GM19397 (cell line): ENCODE data around the gene IL9R.
"Not testable (repeated sequence)": the region's sequence is repeated elsewhere in the genome, so short reads cannot be mapped to it uniquely, and the experiment has no call there.

Experiments used
- ATAC-seq: cut with Tn5 transposase; IDR thresholded peaks from one replicate; pipeline ENCODE4 v1.9.1; 2021; ENCODE audit warnings: mild to moderate bottlenecking, moderate library complexity; ENCODE audit not compliant: unreplicated experiment

Gene IL9R, protein sequence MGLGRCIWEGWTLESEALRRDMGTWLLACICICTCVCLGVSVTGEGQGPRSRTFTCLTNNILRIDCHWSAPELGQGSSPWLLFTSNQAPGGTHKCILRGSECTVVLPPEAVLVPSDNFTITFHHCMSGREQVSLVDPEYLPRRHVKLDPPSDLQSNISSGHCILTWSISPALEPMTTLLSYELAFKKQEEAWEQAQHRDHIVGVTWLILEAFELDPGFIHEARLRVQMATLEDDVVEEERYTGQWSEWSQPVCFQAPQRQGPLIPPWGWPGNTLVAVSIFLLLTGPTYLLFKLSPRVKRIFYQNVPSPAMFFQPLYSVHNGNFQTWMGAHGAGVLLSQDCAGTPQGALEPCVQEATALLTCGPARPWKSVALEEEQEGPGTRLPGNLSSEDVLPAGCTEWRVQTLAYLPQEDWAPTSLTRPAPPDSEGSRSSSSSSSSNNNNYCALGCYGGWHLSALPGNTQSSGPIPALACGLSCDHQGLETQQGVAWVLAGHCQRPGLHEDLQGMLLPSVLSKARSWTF

GRCh38 chrX:155997436-155997835, at the start of gene IL9R:
Gene IL9R, plus strand, starts transcription at chrX:155997696. Its CDS starts 64 bp downstream, at chrX:155997760.
- no peak for ATAC-seq

DNA sequence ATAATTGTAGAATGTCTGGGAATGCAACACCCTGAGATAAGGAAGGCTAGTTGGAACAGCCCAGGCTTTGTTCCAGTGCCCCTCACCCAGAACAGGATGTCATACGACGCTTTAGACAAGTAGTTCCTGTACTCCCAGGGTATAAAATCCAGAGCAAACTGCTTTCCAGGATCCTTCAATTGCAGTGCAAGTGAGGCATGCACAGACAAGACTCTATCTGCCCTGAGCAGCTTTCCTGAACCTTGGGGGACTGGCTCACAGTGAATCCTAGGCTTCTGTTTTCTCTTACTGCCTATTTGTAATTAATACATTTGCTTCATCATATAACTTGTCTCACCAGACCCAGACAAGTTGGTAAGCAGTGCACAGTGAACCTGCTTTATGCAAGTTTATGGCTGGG, 48.4 kb upstream of the IL9R start:
- ATAC-seq: no peak

GRCh38 chrX:155951237-155951789, 46.2 kb upstream of the IL9R start:
- ATAC-seq: no peak

DNA sequence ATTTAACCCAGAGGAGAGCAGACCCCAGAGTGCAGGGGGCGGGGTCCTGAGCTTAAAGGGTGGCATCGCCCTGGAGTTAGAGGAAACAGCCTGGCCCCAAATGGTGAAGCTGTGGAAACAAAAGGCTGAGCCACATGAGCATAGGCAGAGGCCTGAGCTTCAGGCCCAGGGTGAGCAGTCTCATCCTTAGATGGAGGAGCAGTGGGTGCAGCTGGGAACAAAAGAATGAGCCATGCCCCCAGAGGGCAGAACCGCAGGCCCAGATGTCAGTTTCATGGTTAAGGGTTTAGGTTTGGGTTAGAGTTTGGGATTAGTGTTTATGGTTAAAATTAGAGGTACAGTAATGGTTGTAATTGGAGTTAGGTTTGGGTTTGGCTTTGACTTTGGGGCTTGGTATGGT, 44.4 kb upstream of the IL9R start:
- no peak for ATAC-seq

DNA sequence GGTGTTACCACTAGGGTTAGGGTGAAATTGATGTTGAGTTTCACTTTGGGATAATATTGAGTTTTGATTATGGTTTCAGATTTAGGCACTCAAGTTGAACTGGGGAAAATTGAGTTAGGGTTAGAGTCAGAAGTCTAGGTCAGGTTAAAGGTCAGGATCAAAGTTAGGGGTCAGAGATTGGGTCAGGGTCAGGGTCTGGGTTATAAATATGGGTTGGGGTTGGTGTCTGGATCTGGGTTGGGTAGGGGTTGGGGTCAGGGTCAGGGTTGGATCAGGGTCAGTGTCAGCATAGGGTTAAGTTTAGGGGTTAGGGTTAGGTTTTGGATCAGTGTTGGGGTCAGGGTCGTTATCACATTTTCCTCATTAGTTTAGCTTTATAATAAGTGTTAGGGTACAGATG, 42.7 kb upstream of the IL9R start:
- ATAC-seq: no peak

- no peak for ATAC-seq
These were observed 41.4 kb upstream of the IL9R start for GRCh38 chrX:155956099-155956498.

- no peak for ATAC-seq
These were observed 40.8 kb upstream of the IL9R start for GRCh38 chrX:155956649-155957048.

GRCh38 chrX:155957843-155958242, 39.7 kb upstream of the IL9R start:
- no peak for ATAC-seq

DNA sequence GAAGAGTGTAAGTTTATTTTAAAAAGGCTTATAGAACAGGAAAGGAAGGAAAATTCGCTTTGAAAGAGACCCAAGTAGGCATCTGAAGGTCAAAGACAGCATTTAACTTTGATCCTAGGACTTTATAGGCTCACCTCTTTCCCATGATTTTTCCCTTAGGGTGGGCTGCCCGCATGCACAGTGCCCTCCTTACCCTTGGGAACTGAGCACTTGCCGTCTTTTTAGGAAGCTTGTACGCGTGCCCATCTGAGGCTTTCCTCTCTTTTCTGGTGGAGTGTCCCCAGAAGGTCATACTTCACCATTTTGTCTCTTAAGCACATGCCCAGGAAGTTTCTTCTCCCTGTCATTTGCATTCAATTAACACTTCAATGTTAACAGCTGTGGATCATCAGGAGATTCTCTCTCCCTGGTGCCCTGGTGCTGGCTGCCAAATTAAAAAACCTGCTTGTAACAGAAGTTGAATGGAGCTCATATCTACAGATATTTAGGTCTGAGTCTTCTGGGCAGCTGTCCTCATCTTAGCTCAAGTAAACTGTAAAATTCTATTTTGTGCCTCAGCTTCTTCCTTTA, 38.4 kb upstream of the IL9R start:
- no peak for ATAC-seq

- no peak for ATAC-seq
These were observed 34.6 kb upstream of the IL9R start for GRCh38 chrX:155962906-155963305.

DNA sequence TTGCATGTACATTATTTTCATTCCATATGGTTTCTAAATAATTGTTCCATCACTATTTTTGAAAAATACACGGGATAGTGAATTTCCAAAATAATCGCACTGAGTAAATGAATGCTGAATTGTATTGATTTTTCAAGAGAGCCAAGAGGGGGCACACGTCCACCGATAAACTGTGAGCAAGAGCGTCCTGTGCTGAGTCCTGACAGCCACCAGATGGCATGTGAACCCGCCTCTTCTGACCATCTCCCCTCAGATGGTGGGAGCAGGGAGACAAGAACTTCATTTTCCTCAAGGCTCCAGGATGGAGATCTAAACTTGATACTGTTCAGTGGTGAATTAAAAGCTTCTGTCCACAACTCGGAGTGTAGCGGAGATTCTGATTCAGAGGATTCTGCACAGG, 30.6 kb upstream of the IL9R start:
- ATAC-seq: no peak

GRCh38 chrX:155967653-155968325, 29.7 kb upstream of the IL9R start:
- no peak for ATAC-seq

DNA sequence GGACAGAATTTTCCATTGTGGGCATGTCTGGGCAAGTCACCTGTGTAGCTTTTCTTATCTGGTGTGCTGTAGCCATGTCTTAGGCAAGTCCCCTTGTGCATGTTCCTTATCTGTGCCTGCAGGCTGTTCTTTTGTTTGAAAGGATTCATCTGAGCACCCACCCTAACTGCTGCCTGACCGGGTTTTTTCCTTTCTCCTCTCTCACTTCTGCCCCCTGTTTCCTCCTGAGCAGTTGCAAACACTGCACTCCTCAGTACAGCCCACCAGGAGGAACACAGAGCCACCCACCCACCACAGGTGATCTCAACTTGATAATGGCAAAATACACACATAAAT, 29.2 kb upstream of the IL9R start:
- no peak for ATAC-seq

- no peak for ATAC-seq
These were observed 28.7 kb upstream of the IL9R start for GRCh38 chrX:155968791-155969190.

- not testable (repeated sequence) for ATAC-seq
These were observed 25.8 kb upstream of the IL9R start for GRCh38 chrX:155971658-155972057.

- ATAC-seq: not testable (repeated sequence)
These were observed 25.3 kb upstream of the IL9R start for GRCh38 chrX:155972241-155972640.

GRCh38 chrX:155983326-155983725, 14.2 kb upstream of the IL9R start:
- no peak for ATAC-seq

- ATAC-seq: no peak
These were observed 12.3 kb upstream of the IL9R start for GRCh38 chrX:155985208-155985607.

- not testable (repeated sequence) for ATAC-seq
These were observed 10.5 kb upstream of the IL9R start for GRCh38 chrX:155986995-155987394.

DNA sequence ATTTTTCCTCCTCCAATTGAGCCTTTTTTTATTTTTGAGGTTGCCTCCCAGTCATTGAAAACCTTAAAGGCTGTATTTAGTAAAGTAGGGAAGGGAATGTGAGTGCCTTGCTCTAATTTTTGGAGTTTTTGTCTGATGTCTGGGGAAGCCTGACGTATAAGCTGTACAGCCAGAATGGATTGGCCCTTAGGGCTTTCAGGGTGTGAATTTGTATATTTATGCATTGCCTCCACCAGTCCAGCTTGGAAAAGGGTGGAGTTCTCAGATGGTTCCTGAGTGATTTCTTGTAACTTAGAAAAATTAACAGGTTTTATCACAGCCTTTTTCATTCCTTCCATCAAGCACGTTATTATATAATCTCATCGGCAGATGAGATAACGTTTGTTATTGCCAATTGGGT, 8.6 kb upstream of the IL9R start:
- ATAC-seq: no peak

DNA sequence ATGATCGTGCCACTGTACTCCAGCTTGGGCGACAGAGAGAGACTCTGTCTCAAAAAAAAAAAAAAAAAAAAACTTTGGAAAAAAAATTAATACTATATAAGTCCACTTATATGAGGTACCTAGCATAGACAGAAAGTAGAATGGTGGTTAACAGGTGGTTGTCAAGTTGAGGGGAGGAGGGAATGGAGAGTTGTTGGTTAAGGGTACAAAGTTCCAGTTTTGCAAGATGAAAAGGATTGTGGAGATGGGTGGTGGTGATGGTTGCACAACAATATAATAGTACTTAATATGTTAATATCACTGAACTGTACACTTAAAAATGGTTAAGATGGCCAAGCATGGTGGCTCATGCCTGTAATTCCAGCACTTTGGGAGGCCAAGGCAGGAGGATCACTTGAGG, 4.1 kb upstream of the IL9R start:
- ATAC-seq: no peak
